SK-N-SH treated with all-trans-retinoic acid at 6 μM for 48 hours (cell line): ENCODE data around the gene ABCA1.

Experiments
- BACH2 ChIP-seq: fragments of 250-450 bp; sonication (Bioruptor Pico); IDR thresholded peaks from 2 replicates; pipeline ENCODE4 v1.9.0; 2021; ENCODE audit warnings: mild to moderate bottlenecking, borderline replicate concordance
- ESRRG ChIP-seq: fragments of 250-450 bp; sonication (Bioruptor Pico); IDR thresholded peaks from 2 replicates; pipeline ENCODE4 v1.6.1; 2021; ENCODE audit warnings: mild to moderate bottlenecking
- GLIS3 ChIP-seq: fragments of 250-450 bp; sonication (Bioruptor Pico); IDR thresholded peaks from 2 replicates; pipeline ENCODE4 v1.5.0; 2020; ENCODE audit warnings: mild to moderate bottlenecking, moderate library complexity
- OSR1 ChIP-seq: fragments of 250-450 bp; sonication (Bioruptor Pico); IDR thresholded peaks from 2 replicates; pipeline ENCODE4 v1.8.0; 2022; ENCODE audit warnings: moderate library complexity, mild to moderate bottlenecking, inconsistent platforms
- RARB ChIP-seq: fragments of 250-450 bp; sonication (Bioruptor Pico); IDR thresholded peaks from 2 replicates; pipeline ENCODE4 v1.8.0; 2021; ENCODE audit warnings: mild to moderate bottlenecking, moderate library complexity
- SNAI2 ChIP-seq: fragments of 250-450 bp; sonication (Bioruptor Pico); IDR thresholded peaks from 2 replicates; pipeline ENCODE4 v1.5.0; 2020; ENCODE audit warnings: mild to moderate bottlenecking, moderate library complexity
- ZFP30 ChIP-seq: fragments of 450-650 bp; formaldehyde crosslinking; IDR thresholded peaks from 2 replicates; pipeline ENCODE4 v1.5.0; 2022; ENCODE audit warnings: mild to moderate bottlenecking, moderate library complexity
- ZNF70 ChIP-seq: fragments of 450-650 bp; formaldehyde crosslinking; IDR thresholded peaks from 2 replicates; pipeline ENCODE4 v1.5.0; 2020; ENCODE audit warnings: mild to moderate bottlenecking, moderate library complexity
- ZNF8 ChIP-seq: fragments of 450-650 bp; formaldehyde crosslinking; IDR thresholded peaks from 2 replicates; pipeline ENCODE4 v1.5.0; 2020; ENCODE audit warnings: mild to moderate bottlenecking, moderate library complexity
- TF ChIP-seq, protein P1 (sequence below): fragments of 250-450 bp; sonication (Bioruptor Pico); IDR thresholded peaks from 2 replicates; pipeline ENCODE4 v1.8.0; 2020; ENCODE audit warnings: mild to moderate bottlenecking, moderate library complexity, borderline replicate concordance
- TF ChIP-seq, protein P2 (sequence below): fragments of 250-450 bp; sonication (Bioruptor Pico); IDR thresholded peaks from 2 replicates; pipeline ENCODE4 v1.5.1; 2020; ENCODE audit warnings: low read depth, mild to moderate bottlenecking, moderate library complexity
- TF ChIP-seq, protein P3 (sequence below): fragments of 250-450 bp; sonication (Bioruptor Pico); IDR thresholded peaks from 2 replicates; pipeline ENCODE4 v1.5.0; 2020; ENCODE audit warnings: mild to moderate bottlenecking, moderate library complexity

DNA sequence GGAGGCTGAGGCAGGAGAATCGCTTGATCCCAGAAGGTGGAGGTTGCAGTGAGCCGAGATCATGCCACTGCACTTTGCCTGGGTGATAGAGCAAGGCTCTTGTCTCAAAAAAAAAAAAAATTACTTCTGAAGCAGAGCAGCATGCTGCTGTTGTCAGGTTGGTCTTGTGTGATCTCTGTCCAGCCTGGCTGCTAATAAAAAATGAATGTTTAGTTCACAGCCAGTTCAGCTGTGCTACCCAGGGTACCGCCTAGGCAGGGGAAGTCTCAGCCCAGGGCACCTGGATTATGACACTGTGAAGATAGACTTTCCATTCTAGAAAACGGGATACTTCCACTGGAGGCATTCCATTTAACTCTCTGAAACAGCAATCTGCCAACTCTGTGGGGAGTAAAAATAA, 23.5 kb upstream of the ABCA1 start:
- no peak for TF ChIP-seq OSR1
- TF ChIP-seq RARB = no peak
- no peak for TF ChIP-seq ZNF70 (CRISPR knock-in tag)
- TF ChIP-seq BACH2 (CRISPR knock-in tag) = no peak
- TF ChIP-seq, protein P1, sequence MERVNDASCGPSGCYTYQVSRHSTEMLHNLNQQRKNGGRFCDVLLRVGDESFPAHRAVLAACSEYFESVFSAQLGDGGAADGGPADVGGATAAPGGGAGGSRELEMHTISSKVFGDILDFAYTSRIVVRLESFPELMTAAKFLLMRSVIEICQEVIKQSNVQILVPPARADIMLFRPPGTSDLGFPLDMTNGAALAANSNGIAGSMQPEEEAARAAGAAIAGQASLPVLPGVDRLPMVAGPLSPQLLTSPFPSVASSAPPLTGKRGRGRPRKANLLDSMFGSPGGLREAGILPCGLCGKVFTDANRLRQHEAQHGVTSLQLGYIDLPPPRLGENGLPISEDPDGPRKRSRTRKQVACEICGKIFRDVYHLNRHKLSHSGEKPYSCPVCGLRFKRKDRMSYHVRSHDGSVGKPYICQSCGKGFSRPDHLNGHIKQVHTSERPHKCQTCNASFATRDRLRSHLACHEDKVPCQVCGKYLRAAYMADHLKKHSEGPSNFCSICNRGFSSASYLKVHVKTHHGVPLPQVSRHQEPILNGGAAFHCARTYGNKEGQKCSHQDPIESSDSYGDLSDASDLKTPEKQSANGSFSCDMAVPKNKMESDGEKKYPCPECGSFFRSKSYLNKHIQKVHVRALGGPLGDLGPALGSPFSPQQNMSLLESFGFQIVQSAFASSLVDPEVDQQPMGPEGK (CRISPR knock-in tag) = no peak
- TF ChIP-seq, protein P2, sequence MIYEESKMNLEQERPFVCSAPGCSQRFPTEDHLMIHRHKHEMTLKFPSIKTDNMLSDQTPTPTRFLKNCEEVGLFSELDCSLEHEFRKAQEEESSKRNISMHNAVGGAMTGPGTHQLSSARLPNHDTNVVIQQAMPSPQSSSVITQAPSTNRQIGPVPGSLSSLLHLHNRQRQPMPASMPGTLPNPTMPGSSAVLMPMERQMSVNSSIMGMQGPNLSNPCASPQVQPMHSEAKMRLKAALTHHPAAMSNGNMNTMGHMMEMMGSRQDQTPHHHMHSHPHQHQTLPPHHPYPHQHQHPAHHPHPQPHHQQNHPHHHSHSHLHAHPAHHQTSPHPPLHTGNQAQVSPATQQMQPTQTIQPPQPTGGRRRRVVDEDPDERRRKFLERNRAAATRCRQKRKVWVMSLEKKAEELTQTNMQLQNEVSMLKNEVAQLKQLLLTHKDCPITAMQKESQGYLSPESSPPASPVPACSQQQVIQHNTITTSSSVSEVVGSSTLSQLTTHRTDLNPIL = no peak
- TF ChIP-seq ZFP30 (CRISPR knock-in tag) = no peak
- TF ChIP-seq, protein P3, sequence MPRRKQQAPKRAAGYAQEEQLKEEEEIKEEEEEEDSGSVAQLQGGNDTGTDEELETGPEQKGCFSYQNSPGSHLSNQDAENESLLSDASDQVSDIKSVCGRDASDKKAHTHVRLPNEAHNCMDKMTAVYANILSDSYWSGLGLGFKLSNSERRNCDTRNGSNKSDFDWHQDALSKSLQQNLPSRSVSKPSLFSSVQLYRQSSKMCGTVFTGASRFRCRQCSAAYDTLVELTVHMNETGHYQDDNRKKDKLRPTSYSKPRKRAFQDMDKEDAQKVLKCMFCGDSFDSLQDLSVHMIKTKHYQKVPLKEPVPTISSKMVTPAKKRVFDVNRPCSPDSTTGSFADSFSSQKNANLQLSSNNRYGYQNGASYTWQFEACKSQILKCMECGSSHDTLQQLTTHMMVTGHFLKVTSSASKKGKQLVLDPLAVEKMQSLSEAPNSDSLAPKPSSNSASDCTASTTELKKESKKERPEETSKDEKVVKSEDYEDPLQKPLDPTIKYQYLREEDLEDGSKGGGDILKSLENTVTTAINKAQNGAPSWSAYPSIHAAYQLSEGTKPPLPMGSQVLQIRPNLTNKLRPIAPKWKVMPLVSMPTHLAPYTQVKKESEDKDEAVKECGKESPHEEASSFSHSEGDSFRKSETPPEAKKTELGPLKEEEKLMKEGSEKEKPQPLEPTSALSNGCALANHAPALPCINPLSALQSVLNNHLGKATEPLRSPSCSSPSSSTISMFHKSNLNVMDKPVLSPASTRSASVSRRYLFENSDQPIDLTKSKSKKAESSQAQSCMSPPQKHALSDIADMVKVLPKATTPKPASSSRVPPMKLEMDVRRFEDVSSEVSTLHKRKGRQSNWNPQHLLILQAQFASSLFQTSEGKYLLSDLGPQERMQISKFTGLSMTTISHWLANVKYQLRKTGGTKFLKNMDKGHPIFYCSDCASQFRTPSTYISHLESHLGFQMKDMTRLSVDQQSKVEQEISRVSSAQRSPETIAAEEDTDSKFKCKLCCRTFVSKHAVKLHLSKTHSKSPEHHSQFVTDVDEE (CRISPR knock-in tag) = no peak
- no peak for TF ChIP-seq ZNF8 (CRISPR knock-in tag)
- no peak for TF ChIP-seq GLIS3
- TF ChIP-seq ESRRG = no peak
- no peak for TF ChIP-seq SNAI2
